T-helper 22 cell (primary cell): Measurements from ENCODE around the gene STAT5A.
A peak's percentile ranks its signal among the peaks of the same experiment; 100 is the strongest.
"Not testable (repeated sequence)": the region's sequence is repeated elsewhere in the genome, so short reads cannot be mapped to it uniquely, and the experiment has no call there.

Source experiments
- DNase-seq: peaks from one replicate; pipeline ENCODE4 v3.0.0-alpha.2; 2020; ENCODE audit warnings: low read depth

Gene STAT5A

GRCh38 chr17:42285346-42286050, 2.8 kb upstream of the STAT5A start:
- no peak for DNase-seq

GRCh38 chr17:42286411-42287221, 1.7 kb upstream of the STAT5A start:
- no peak for DNase-seq

GRCh38 chr17:42287305-42287976, 857 bp upstream of the STAT5A start:
- DNase-seq = peak; percentile 10

- DNase-seq = peak; percentile 54
Measured at GRCh38 chr17:42288803-42289610, 709 bp downstream of the STAT5A start.

GRCh38 chr17:42289611-42290181, 1.4 kb downstream of the STAT5A start:
- DNase-seq = peak; percentile 38

- no peak for DNase-seq
Measured at GRCh38 chr17:42290577-42290976, 2.3 kb downstream of the STAT5A start.

GRCh38 chr17:42291129-42291528, 2.8 kb downstream of the STAT5A start:
- DNase-seq = no peak

GRCh38 chr17:42294469-42295398, 6.4 kb downstream of the STAT5A start:
- DNase-seq = no peak

- DNase-seq = no peak
Measured at GRCh38 chr17:42296012-42296411, 7.7 kb downstream of the STAT5A start.

- not testable (repeated sequence) for DNase-seq
Measured at GRCh38 chr17:42297775-42298174, 9.5 kb downstream of the STAT5A start.

GRCh38 chr17:42299361-42299760, 11.1 kb downstream of the STAT5A start:
- not testable (repeated sequence) for DNase-seq

- not testable (repeated sequence) for DNase-seq
Measured at GRCh38 chr17:42299913-42300312, 11.6 kb downstream of the STAT5A start.

GRCh38 chr17:42301022-42301421, 12.7 kb downstream of the STAT5A start:
- DNase-seq = no peak

GRCh38 chr17:42303694-42304093, 15.4 kb downstream of the STAT5A start:
- no peak for DNase-seq

- no peak for DNase-seq
Measured at GRCh38 chr17:42304187-42305030, 16.1 kb downstream of the STAT5A start.

GRCh38 chr17:42305031-42305330, 16.7 kb downstream of the STAT5A start:
- not testable (repeated sequence) for DNase-seq

GRCh38 chr17:42305543-42306384, 17.5 kb downstream of the STAT5A start:
- no peak for DNase-seq

- no peak for DNase-seq
Measured at GRCh38 chr17:42306385-42306667, 18.0 kb downstream of the STAT5A start.

GRCh38 chr17:42307362-42307927, 19.1 kb downstream of the STAT5A start:
- DNase-seq = no peak
